Measurements from ENCODE around the gene ENTPD5. TPM values are rescaled to one million over a fixed set of nuclear protein-coding genes. Genes with fewer than 3 reads are reported as not detected.

The ENTPD5 gene, protein sequence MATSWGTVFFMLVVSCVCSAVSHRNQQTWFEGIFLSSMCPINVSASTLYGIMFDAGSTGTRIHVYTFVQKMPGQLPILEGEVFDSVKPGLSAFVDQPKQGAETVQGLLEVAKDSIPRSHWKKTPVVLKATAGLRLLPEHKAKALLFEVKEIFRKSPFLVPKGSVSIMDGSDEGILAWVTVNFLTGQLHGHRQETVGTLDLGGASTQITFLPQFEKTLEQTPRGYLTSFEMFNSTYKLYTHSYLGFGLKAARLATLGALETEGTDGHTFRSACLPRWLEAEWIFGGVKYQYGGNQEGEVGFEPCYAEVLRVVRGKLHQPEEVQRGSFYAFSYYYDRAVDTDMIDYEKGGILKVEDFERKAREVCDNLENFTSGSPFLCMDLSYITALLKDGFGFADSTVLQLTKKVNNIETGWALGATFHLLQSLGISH
- 8.4 TPM for polyA plus RNA-seq (2013, experiment 1 of 2)
- 8.0 TPM for polyA plus RNA-seq (2013, experiment 2 of 2)

DNA sequence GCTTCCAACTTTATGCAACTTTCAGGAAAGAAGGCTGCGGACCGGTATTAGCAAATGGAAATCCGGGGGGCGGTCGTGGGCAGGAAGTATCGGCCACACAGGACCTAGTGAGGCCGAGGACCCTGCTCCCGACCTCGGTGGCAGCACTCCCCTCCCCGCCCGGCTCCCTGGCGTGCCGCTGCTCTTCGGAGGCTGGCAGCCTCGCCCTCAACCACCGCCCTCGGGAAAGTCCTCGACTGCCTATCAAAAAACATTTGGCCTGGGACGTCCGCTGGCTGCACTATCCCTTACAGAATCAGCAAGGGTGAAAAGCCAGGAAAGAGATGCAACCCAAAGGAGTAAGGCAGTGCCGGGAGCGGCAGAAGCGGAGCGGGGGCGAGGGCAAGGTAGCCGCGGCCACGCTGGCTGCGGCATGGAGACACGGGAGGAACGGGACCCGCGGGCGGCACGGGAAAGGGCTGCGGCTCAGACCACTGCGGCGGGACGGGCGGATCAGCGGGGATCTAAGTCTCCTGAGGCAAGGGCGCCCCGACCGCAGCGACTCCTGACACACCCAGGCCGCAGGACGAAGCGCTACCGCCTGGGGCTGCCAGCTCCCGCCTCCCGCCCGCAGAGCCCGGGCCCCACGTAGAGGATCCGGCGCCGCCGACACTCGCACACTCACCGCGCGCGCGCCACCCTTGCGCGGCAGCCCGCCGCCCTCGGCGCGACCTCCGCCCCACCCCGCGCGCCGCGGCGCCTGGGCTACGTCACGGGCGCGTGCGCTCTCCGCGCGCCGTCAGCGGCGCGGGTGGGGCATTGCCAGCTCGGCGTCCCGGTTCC lies at the start of gene ENTPD5, which contains the start of gene BBOF1:
Gene ENTPD5, minus strand, starts transcription at position 703 of the 822 bp plus-strand sequence. CDS start 31,186 bp downstream, outside the sequence.
Gene BBOF1, plus strand, starts transcription at position 764 of the 822 bp plus-strand sequence. CDS start 130 bp downstream, outside the sequence.
- peak within 1 kb of the TSS; percentile 95 for H3K23ac ChIP-seq (ENCODE audit: low read depth, low read length, poor library complexity)
- H3K27me3 ChIP-seq (ENCODE audit: control insufficient read depth in 3 of 3, insufficient read depth in 3 of 3, low read depth in 1 of 3, low read length in 3 of 3): no peaks in the 10 kb centered on the region
- H3K4me1 ChIP-seq (ENCODE audit: control insufficient read depth in 2 of 2, insufficient read depth in 1 of 2, low read depth in 1 of 2, low read length in 2 of 2): peaks cover 2 to 7% of the 10 kb centered on the region in 2 donors

DNA sequence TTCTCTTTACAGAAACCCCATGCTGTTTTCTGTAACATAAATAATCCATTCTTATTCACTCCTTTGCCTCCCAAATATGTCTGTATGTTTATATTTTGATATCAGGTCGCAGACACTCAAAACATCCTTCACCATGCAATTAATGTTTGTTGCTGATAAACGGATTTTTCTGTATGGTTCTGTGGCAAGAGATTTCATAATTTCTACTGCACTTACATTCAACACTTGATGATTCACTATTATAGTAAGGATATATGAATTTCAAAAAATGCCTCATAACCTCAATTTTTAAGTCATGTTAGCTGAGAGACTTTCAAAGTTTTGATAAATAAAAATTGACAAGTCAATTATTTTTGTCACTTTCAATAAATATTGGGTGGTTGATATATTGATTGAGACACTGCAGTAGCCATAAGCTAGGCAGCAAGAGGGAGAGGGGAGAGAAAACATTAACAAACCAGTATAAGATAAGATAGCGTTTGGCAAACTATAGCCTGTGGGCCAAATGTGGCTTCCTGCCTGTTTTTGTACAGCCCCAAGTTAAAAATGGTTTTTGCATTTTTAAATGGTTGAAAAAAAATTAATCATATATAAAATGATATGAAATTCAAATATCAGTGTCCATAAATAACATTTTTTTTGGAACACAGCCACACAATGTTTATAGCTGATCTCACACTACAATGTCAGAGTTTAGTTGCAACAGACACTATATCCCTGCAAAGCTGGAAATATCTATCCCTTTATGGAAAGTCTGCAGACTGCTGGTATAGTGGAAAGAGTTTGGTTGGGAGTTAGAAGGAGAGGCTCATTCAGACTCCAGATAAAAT lies 46.9 kb upstream of the ENTPD5 start:
- H3K27me3 ChIP-seq (ENCODE audit: control insufficient read depth in 3 of 3, insufficient read depth in 3 of 3, low read depth in 1 of 3, low read length in 3 of 3): no peaks in the 10 kb centered on the region
- no peak overlapping the region for H2AK5ac ChIP-seq (ENCODE audit: low read depth, low read length)
- no peak overlapping the region for H4K91ac ChIP-seq (ENCODE audit: low read depth, low read length, poor library complexity)
- H3K23ac ChIP-seq (ENCODE audit: low read depth, low read length, poor library complexity): no peak overlapping the region
- no peak overlapping the region for H2BK120ac ChIP-seq (ENCODE audit: low read depth, low read length)
- no peak overlapping the region for H2AFZ ChIP-seq (ENCODE audit: low read length)
- H3K4me1 ChIP-seq (ENCODE audit: control insufficient read depth in 2 of 2, insufficient read depth in 1 of 2, low read depth in 1 of 2, low read length in 2 of 2): no peaks in the 10 kb centered on the region
- H3K4me3 ChIP-seq (ENCODE audit: low read length in 2 of 2): no peak overlapping the region
- no peak overlapping the region for H2BK15ac ChIP-seq (ENCODE audit: low read length)
- no peak overlapping the region for H3K18ac ChIP-seq (ENCODE audit: low read length)
- H3K27ac ChIP-seq (replicated peaks; ENCODE audit: low read length): no peak overlapping the region
- no peak overlapping the region for H3K14ac ChIP-seq (ENCODE audit: low read length)
- no peaks in the 10 kb centered on the region for H3K9me3 ChIP-seq (replicated peaks in 1 of 2; ENCODE audit: control insufficient read depth in 2 of 2, insufficient read depth in 1 of 2, low read depth in 1 of 2, low read length in 2 of 2)
- no peak overlapping the region for H3K4me2 ChIP-seq (ENCODE audit: insufficient read depth, low read length, poor library complexity, severe bottlenecking)
- H3K9ac ChIP-seq (ENCODE audit: low read depth, low read length, poor library complexity): no peak overlapping the region
- no peaks in the 10 kb centered on the region for H3K79me1 ChIP-seq (ENCODE audit: low read depth, low read length)
- no CpG with 5 or more reads among the region's 3 CpGs for WGBS, 2 donors (ENCODE audit: extremely low coverage in 2 of 2, insufficient read length in 2 of 2, insufficient replicate concordance in 1 of 2)
- no peak for DNase-seq (ENCODE audit: low spot score)
- no peak overlapping the region for H4K8ac ChIP-seq (ENCODE audit: low read depth, low read length)
- no peak overlapping the region for H3K4ac ChIP-seq (ENCODE audit: low read length)
- H2BK12ac ChIP-seq (ENCODE audit: low read length): no peak overlapping the region
- H2BK5ac ChIP-seq (ENCODE audit: low read length): no peak overlapping the region
- peaks cover 19 to 82% of the 10 kb centered on the region in 2 donors for H3K36me3 ChIP-seq (replicated peaks in 1 of 2; ENCODE audit: control insufficient read depth in 2 of 2, insufficient read depth in 2 of 2, low read length in 2 of 2)

More for the DNA sequence above, at the start of gene ENTPD5, which contains the start of gene BBOF1:
- Histone ChIP-seq H2AK5ac (ENCODE audit: low read depth, low read length) (peak within 1 kb of the TSS; percentile 86), H3K9ac (ENCODE audit: low read depth, low read length, poor library complexity) (peak within 1 kb of the TSS; percentile 98), H2BK15ac (ENCODE audit: low read length) (peak within 1 kb of the TSS; percentile 45), H4K91ac (ENCODE audit: low read depth, low read length, poor library complexity) (no peak within 1 kb of the TSS), H2AFZ (ENCODE audit: low read length) (peak within 1 kb of the TSS; percentile 98), H3K36me3 (replicated peaks in 1 of 2; ENCODE audit: control insufficient read depth in 2 of 2, insufficient read depth in 2 of 2, low read length in 2 of 2) (peaks cover 0 to 6% of the 10 kb centered on the region in 2 donors), H3K4ac (ENCODE audit: low read length) (no peak within 1 kb of the TSS), H2BK120ac (ENCODE audit: low read depth, low read length) (peak within 1 kb of the TSS; percentile 56), H3K9me3 (replicated peaks in 1 of 2; ENCODE audit: control insufficient read depth in 2 of 2, insufficient read depth in 1 of 2, low read depth in 1 of 2, low read length in 2 of 2) (no peaks in the 10 kb centered on the region), H3K79me1 (ENCODE audit: low read depth, low read length) (no peaks in the 10 kb centered on the region), H3K18ac (ENCODE audit: low read length) (peak within 1 kb of the TSS; percentile 86), H2BK12ac (ENCODE audit: low read length) (peak within 1 kb of the TSS; percentile 73), H3K4me2 (ENCODE audit: insufficient read depth, low read length, poor library complexity, severe bottlenecking) (peak within 1 kb of the TSS; percentile 84), H3K4me3 (ENCODE audit: low read length in 2 of 2) (peak within 1 kb of the TSS; percentile 92 to 96), H2BK5ac (ENCODE audit: low read length) (peak within 1 kb of the TSS; percentile 83), H4K8ac (ENCODE audit: low read depth, low read length) (peak within 1 kb of the TSS; percentile 19), H3K27ac (replicated peaks; ENCODE audit: low read length) (no peak within 1 kb of the TSS), H3K14ac (ENCODE audit: low read length) (peak within 1 kb of the TSS; percentile 90)
- WGBS, 2 donors (ENCODE audit: extremely low coverage in 2 of 2, insufficient read length in 2 of 2, insufficient replicate concordance in 1 of 2): no CpG with 5 or more reads among the region's 93 CpGs
- DNase-seq (ENCODE audit: low spot score): peak; percentile 78

DNA sequence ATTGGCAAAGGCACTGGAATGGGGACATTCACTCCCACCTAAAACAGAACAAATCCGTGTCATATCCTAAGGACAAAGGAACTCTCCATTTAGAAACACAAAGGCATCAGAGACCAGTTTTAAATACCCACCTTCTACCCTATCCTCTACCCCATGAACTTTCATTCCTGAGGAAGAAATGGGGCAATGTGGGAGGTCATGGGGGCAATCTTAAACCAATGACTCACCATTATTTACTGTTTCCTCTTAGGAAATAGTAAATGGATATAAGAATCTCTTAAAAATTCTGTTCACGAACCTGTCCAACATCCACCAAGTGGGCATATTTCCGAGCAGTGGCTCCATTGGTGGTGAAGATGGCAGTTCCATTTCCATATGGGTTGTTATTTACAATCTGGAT lies 45.8 kb upstream of the ENTPD5 start:
- Histone ChIP-seq H2BK5ac (ENCODE audit: low read length) (no peak overlapping the region), H2BK120ac (ENCODE audit: low read depth, low read length) (no peak overlapping the region), H3K4me2 (ENCODE audit: insufficient read depth, low read length, poor library complexity, severe bottlenecking) (no peak overlapping the region), H2AK5ac (ENCODE audit: low read depth, low read length) (no peak overlapping the region), H3K36me3 (replicated peaks in 1 of 2; ENCODE audit: control insufficient read depth in 2 of 2, insufficient read depth in 2 of 2, low read length in 2 of 2) (peaks cover 19 to 80% of the 10 kb centered on the region in 2 donors), H2BK15ac (ENCODE audit: low read length) (no peak overlapping the region), H3K9me3 (replicated peaks in 1 of 2; ENCODE audit: control insufficient read depth in 2 of 2, insufficient read depth in 1 of 2, low read depth in 1 of 2, low read length in 2 of 2) (no peaks in the 10 kb centered on the region), H3K4me3 (ENCODE audit: low read length in 2 of 2) (no peak overlapping the region), H3K27ac (replicated peaks; ENCODE audit: low read length) (no peak overlapping the region), H3K18ac (ENCODE audit: low read length) (no peak overlapping the region), H4K91ac (ENCODE audit: low read depth, low read length, poor library complexity) (no peak overlapping the region), H3K14ac (ENCODE audit: low read length) (no peak overlapping the region), H2BK12ac (ENCODE audit: low read length) (no peak overlapping the region), H4K8ac (ENCODE audit: low read depth, low read length) (no peak overlapping the region), H2AFZ (ENCODE audit: low read length) (no peak overlapping the region), H3K79me1 (ENCODE audit: low read depth, low read length) (no peaks in the 10 kb centered on the region), H3K4me1 (ENCODE audit: control insufficient read depth in 2 of 2, insufficient read depth in 1 of 2, low read depth in 1 of 2, low read length in 2 of 2) (no peaks in the 10 kb centered on the region), H3K9ac (ENCODE audit: low read depth, low read length, poor library complexity) (no peak overlapping the region), H3K4ac (ENCODE audit: low read length) (no peak overlapping the region), H3K23ac (ENCODE audit: low read depth, low read length, poor library complexity) (no peak overlapping the region), H3K27me3 (ENCODE audit: control insufficient read depth in 3 of 3, insufficient read depth in 3 of 3, low read depth in 1 of 3, low read length in 3 of 3) (no peaks in the 10 kb centered on the region)
- DNase-seq (ENCODE audit: low spot score): no peak
- no CpG with 5 or more reads among the region's 3 CpGs for WGBS, 2 donors (ENCODE audit: extremely low coverage in 2 of 2, insufficient read length in 2 of 2, insufficient replicate concordance in 1 of 2)
